ENCODE data around the gene POFUT2. TPM values are rescaled to one million over a fixed set of nuclear protein-coding genes. Genes with fewer than 3 reads are reported as not detected.

Gene POFUT2
- polyA plus RNA-seq, 1 donor from 2014 or later: 25.4 TPM

- H3K9me2 ChIP-seq (ENCODE audit: insufficient read depth, low read length): no peaks in the 10 kb centered on the region
- no peak overlapping the region for H3K4me2 ChIP-seq (ENCODE audit: low read length)
- no peaks in the 10 kb centered on the region for H3F3A ChIP-seq (ENCODE audit: insufficient read depth, low read length, poor library complexity, severe bottlenecking)
- no peak overlapping the region for H3K9ac ChIP-seq (ENCODE audit: low read length)
- no peaks in the 10 kb centered on the region for H3K36me3 ChIP-seq (ENCODE audit: insufficient read depth, low read length)
- no peaks in the 10 kb centered on the region for H3K27me3 ChIP-seq (ENCODE audit: insufficient read depth, low read depth, low read length)
- H3K9me3 ChIP-seq (ENCODE audit: low read length): no peaks in the 10 kb centered on the region
- H2AFZ ChIP-seq (ENCODE audit: low read depth, low read length): no peak overlapping the region
- TF ChIP-seq SMC3 (conservative IDR thresholded peaks at IDR 0.05; ENCODE audit: poor library complexity) (no peak), EP300 (conservative IDR thresholded peaks at IDR 0.05; ENCODE audit: poor library complexity, severe bottlenecking) (no peak), RAD21 (conservative IDR thresholded peaks at IDR 0.05) (no peak), REST (IDR thresholded peaks at IDR 0.05; ENCODE audit: borderline replicate concordance) (no peak), CTCF (IDR thresholded peaks at IDR 0.05; ENCODE audit: poor library complexity, severe bottlenecking) (no peak), TAF1 (IDR thresholded peaks at IDR 0.05; ENCODE audit: low read depth) (no peak), EZH2 (IDR thresholded peaks at IDR 0.05; ENCODE audit: borderline replicate concordance, insufficient read depth, low read length, poor library complexity, severe bottlenecking) (no peak), MXI1 (conservative IDR thresholded peaks at IDR 0.05; ENCODE audit: poor library complexity, severe bottlenecking) (no peak), POLR2AphosphoS5 (IDR thresholded peaks at IDR 0.05) (no peak)
- H3K4me3 ChIP-seq (ENCODE audit: low read length): no peak overlapping the region
- peaks cover 7% of the 10 kb centered on the region for H3K79me2 ChIP-seq (replicated peaks; ENCODE audit: insufficient read depth, low read length)
- H3K27ac ChIP-seq (ENCODE audit: low read length): no peak overlapping the region
- H4K20me1 ChIP-seq (ENCODE audit: insufficient read depth): no peaks in the 10 kb centered on the region
Observed at GRCh38 chr21:45284456-45284741, 3.3 kb downstream of the POFUT2 start.

GRCh38 chr21:45283611-45284455 lies 3.9 kb downstream of the POFUT2 start:
- Histone ChIP-seq H3K79me2 (replicated peaks; ENCODE audit: insufficient read depth, low read length) (peaks cover 7% of the 10 kb centered on the region), H3K36me3 (ENCODE audit: insufficient read depth, low read length) (no peaks in the 10 kb centered on the region)

More at GRCh38 chr21:45283611-45284455, 3.9 kb downstream of the POFUT2 start:
- no peak overlapping the region for H3K4me2 ChIP-seq (ENCODE audit: low read length)
- no peaks in the 10 kb centered on the region for H3K9me3 ChIP-seq (ENCODE audit: low read length)
- no peak overlapping the region for H3K4me3 ChIP-seq (ENCODE audit: low read length)
- H3K9me2 ChIP-seq (ENCODE audit: insufficient read depth, low read length): no peaks in the 10 kb centered on the region
- H2AFZ ChIP-seq (ENCODE audit: low read depth, low read length): no peak overlapping the region
- no peak overlapping the region for H3K9ac ChIP-seq (ENCODE audit: low read length)
- H3K27ac ChIP-seq (ENCODE audit: low read length): no peak overlapping the region
- TF ChIP-seq CTCF (IDR thresholded peaks at IDR 0.05; ENCODE audit: poor library complexity, severe bottlenecking): no peak
- TF ChIP-seq REST (IDR thresholded peaks at IDR 0.05; ENCODE audit: borderline replicate concordance): no peak
- TF ChIP-seq TAF1 (IDR thresholded peaks at IDR 0.05; ENCODE audit: low read depth): no peak
- TF ChIP-seq EZH2 (IDR thresholded peaks at IDR 0.05; ENCODE audit: borderline replicate concordance, insufficient read depth, low read length, poor library complexity, severe bottlenecking): no peak
- no peaks in the 10 kb centered on the region for H3K27me3 ChIP-seq (ENCODE audit: insufficient read depth, low read depth, low read length)
- no peaks in the 10 kb centered on the region for H4K20me1 ChIP-seq (ENCODE audit: insufficient read depth)
- no peaks in the 10 kb centered on the region for H3F3A ChIP-seq (ENCODE audit: insufficient read depth, low read length, poor library complexity, severe bottlenecking)
